GM18867 (cell line): ENCODE data around the gene CROCC2.
A peak's percentile ranks its signal among the peaks of the same experiment; 100 is the strongest.

ENCODE experiments used
- ATAC-seq: cut with Tn5 transposase; IDR thresholded peaks from one replicate; pipeline ENCODE4 v1.9.1; 2021; ENCODE audit warnings: mild to moderate bottlenecking, moderate library complexity; ENCODE audit not compliant: unreplicated experiment

Gene CROCC2

GRCh38 chr2:240996161-240996833, 90.2 kb downstream of the CROCC2 start:
- ATAC-seq, result no peak

DNA sequence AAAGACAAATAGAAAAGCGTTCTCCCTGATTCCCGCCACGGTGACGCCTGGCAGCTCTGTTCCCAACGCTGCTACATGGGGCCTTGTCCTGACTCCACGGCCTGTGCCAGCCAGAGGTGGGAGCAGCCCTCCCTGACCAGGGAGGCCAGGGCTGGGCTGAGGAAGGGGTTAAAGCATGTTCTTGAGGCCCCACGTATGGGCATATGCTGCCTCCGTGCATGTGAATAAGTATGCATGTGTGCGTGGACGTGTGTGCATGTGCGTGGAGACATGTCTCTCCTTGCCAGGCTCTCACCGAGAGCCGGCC, 90.7 kb downstream of the CROCC2 start:
- no peak for ATAC-seq

DNA sequence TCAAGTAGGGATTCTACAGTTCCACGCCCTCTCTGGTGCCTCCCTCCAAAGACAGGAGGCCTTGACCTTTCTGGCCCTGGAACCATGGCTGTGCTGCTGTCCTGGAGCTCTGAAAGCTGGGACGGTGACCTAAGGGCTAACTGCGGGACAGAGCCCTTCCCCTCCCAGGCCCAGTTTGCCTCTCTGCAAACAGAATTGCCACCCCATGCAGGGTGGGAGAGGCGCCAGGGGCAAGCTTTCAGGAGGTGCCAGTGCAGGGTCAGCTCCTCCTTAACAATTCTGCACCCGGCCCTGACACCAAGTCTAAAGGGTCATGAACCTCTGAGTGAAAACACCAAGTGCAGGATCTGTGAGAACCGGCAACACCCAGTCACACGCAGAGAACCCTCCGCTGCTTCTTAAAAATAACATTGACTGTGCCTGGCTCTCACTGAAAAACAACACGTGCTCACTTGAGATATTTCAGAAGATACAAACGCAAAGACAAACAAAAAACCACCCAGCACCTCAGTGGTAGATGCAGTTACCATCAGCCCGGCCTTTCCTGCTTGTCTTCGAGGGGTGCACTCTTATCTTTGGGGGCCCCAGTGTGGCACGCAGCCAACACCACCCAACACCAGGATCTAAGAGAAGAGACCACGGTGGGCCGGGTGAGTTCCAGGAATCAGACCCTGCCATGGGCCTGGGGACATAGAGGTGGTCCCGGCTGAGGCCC, 91.2 kb downstream of the CROCC2 start:
- ATAC-seq, result no peak

GRCh38 chr2:240997856-240998705, 91.9 kb downstream of the CROCC2 start, which contains the start of gene SNED1:
Gene SNED1 (plus strand): TSS chr2:240998618. CDS start chr2:240998838, 220 bp downstream.
- peak; percentile 73 for ATAC-seq

DNA sequence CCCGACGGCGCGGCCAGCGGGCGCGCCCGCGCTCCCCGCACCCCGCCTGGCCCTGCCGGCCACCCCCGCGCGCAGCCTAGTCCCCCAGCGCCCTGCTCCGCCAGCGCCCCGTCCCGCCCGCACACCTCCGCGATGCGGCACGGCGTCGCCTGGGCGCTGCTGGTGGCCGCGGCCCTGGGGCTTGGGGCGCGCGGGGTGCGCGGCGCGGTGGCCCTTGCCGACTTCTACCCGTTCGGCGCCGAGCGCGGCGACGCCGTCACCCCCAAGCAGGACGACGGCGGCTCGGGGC, 92.5 kb downstream of the CROCC2 start:
- peak; percentile 26 for ATAC-seq

DNA sequence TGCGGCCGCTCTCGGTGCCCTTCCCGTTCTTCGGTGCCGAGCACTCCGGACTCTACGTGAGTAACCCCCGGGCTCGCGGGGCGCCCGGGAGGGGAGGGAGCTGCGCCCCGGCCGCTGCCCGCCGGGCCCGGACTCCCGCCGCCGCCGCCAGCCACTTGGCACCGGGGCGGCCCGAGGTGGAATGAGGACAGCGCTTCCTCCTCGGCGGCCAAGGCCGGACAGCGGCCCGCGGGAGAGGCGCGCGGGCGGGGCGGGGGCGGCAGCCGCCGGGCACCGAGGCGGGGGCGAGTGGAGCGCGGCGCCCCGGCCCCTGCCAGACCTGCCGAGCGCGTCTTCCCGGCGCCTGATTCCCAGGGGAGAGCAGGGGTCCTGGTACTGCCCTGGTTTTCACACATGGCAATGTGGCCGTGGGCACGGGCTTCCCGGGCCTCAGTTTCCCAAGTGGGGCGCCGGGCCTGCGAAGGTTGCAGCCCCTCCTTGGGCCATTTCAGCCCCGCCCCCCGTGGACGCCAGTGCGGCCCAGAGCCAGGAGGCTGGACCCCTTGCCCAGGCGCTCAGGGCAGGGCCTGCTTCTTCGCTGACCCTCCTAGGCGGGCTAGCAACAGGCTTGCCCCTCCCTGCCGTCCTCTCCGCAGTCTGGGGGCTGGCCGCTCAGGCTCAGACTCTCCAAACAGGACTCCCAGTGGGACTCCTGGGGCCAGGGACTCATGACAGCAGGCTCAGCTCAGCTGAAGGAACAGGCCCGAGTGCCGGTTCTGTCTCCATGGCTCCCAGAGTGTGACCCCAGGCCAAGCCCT, 93.1 kb downstream of the CROCC2 start:
- peak; percentile 15 for ATAC-seq

DNA sequence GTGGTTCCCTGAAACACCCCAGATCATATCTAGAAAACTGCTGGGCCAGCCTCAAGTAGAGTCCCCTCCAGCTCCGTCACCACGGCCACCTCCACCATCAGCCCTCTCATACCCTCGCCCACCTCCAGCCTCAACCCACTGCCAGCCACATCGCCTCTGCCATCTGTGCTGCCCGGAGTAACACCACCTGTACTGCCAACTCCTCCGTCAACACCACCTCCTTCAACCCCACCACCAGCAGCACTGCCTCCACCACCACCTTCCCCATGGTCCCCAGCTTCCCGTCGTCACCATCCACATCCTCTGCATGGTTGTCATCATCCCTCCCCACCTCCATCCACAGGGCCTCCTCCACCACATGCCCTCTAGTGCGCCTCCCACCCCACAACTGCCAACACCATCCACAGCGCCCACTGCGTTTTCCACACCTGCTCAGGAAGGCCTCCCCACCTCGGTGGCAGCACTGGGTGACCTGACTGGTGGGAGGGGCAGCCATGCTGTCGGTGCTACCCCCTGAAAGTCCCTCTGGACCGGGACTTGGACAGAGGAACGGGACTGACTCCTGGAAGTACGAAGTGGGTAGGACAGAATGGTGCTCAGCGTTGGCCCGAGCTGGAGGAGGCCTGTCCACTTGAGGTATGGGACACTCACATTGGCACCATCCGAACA, 93.9 kb downstream of the CROCC2 start:
- no peak for ATAC-seq

DNA sequence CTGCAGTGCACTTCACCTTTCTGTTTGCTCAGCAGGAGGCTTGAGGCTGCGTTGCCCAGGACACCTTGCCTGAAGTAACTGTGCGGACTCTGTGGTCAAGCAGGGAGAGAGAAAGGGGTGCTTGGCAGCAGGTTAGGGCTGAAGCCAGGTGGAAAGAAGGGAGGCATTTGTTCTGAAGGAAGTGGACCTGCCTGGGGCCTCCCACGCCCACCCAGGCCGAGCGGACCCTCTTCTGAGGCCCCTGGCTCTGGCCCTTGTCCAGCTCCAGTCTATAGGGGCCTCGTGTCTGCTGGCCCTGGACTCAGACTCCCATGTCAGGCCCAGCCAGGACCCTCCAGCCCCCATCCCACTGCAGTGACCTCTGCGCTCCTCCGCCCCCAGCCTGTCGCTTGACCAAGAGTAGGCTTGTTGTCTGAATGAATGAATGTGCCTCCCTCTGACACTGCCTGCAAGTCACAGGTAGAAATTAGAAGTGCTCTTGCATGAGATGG, 94.7 kb downstream of the CROCC2 start:
- no peak for ATAC-seq

DNA sequence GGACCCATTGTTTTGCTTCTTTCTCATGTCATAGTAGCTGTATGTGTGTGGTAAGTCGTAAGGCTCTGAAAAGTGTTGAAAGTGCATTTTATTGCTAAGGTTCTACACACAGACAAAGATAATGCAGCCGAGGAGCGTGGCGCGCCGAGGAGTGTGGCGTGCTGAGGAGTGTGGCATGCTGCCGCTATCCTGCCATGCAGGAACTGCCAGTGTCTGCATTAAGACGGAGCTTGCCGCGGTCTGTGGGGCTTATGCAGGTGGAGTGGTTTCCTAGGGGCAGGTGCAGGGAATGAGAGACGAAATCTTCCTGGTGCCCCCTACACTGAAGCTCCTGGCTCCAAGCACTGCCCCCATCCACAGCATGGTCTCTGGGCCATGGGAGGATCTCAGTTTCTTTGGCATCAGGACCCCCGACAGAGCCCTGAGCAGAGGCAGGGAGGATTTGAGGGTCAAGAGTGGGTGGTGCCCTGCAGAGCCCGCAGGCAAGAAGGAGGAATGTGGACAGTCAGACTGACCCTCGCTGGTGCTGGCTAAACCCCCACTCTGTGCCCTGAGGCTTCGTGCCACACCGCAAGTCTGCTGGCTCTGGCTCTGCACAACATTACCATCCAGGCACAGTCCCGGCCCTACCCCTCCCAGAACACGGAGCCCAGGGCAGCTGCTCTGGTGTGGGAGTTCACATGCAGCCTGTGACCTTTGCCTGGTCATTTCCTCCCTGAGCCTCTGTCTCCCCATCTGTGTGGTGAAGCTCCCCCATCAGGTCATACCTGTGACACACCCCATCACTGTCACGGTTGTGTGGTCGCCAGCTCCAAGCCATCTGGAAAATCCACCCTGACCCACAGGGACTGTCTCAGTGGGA, 95.5 kb downstream of the CROCC2 start:
- ATAC-seq, result no peak

DNA sequence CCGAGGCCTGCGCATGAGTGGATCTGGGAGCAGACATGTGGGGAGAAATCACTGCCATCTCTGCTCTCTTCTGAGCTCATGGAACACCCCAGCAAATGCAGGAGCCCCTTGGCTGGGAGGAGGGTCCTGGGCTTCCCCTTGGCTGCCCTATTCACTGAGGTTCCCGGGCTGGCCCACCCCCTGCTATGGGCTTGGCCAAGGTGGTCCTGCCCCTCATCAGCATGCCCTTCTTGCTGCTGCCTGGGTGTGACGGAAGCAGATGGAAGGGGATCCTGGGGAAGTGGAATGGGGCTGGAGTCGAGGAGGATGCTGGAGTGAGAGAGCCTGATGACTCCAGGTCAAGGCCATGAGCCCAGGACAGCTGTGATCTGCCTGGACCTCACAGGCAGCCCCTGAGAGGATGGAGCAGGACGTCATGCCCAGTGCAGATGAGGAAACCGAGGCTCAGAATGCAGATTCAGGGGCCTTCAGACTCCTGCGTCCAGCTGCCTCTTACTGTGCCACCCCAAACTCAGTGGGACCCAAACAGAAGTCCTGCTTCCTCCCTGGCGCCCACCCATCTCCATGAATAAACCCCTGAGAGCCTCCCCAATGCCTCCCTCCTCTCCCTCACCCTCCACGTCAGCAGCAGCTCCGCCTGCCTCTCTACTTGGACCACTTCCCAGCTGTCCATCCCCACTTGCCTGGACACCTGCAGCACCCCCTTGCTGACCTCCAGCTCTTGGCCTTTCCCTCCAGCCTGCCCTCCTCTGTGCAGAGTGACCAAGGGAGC, 96.3 kb downstream of the CROCC2 start:
- ATAC-seq, result no peak

- ATAC-seq, result no peak
Observed at GRCh38 chr2:241003047-241003360, 96.9 kb downstream of the CROCC2 start.

GRCh38 chr2:241003369-241003768, 97.2 kb downstream of the CROCC2 start:
- ATAC-seq, result no peak

- ATAC-seq, result no peak
Observed at GRCh38 chr2:241003830-241004564, 97.9 kb downstream of the CROCC2 start.

DNA sequence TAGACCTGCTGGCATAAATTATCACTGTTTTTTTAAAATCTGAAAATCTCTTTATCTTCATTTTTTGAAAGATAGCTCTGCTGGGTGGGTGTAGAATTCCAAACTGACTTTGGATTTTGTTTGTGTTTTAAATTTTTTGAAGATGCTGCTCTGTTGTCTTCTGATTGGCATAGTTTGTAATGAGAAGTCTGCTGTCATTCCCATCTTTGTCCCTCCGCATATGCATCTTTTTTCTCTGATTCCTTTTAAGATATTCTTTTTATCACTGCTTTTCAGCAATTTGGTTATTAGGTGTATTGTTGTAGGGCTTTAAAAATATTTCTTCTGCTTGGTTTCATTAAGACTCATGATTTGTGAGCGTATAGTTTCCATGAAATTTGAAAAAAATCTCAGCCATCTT, 99.4 kb downstream of the CROCC2 start:
- ATAC-seq, result no peak

DNA sequence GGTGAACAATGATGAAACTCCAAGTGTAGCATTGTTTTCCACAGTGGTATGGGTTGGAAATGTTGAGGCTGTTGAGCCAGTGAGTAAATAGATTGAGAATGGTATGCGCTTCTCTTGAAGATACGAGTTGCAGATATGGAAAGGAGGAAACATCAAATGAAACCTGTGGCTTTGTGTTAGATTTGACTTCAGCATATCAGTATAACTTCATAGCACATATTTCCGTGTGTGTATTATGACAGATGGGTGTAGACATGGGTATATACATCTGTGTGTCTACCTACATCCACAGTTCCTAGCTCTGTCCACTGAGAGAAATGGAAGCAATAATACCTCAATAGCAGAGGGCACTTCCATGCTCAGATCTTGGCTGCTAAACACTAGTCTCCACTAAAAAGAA, 100.3 kb downstream of the CROCC2 start:
- no peak for ATAC-seq

- no peak for ATAC-seq
Observed at GRCh38 chr2:241007111-241007510, 101.0 kb downstream of the CROCC2 start.

GRCh38 chr2:241007880-241008710, 102.0 kb downstream of the CROCC2 start:
- ATAC-seq, result no peak
